K562 (cell line): Measurements from ENCODE around the gene GPR42. TPM values are rescaled to one million over a fixed set of nuclear protein-coding genes. Genes with fewer than 3 reads are reported as not detected.

Experiments
- ARNT ChIP-seq, 2 experiments: fragments of 450-650 bp; IDR thresholded peaks; 2 replicates each; pipeline ENCODE4 v1.6.1; 2016; ENCODE audit warnings: mild to moderate bottlenecking in 1 of 2
- BRD9 ChIP-seq: fragments of 450-650 bp; IDR thresholded peaks from 2 replicates; pipeline ENCODE4 v1.6.1; 2018; ENCODE audit warnings: low read depth; ENCODE audit not compliant: partially characterized antibody
- CREBBP ChIP-seq: IDR thresholded peaks from one replicate; pipeline ENCODE4 v1.6.1; 2012; ENCODE audit warnings: low read depth, mild to moderate bottlenecking, control low read depth, inconsistent platforms, low read length
- CREM ChIP-seq: IDR thresholded peaks from 2 replicates; pipeline ENCODE4 v1.6.1; 2014; ENCODE audit warnings: antibody characterized with exemption, low read depth
- CTCF ChIP-seq, 3 experiments: IDR thresholded peaks in 2 of 3; conservative IDR thresholded peaks in 1 of 3; 2 replicates each; pipeline ENCODE4 v1.5.1; 2011 to 2012; ENCODE audit warnings: low read length in 3 of 3, mild to moderate bottlenecking in 3 of 3, control low read depth in 2 of 3, improper control_type of control experiment in 1 of 3, inconsistent platforms in 1 of 3, low read depth in 1 of 3, mixed read lengths in 1 of 3, moderate library complexity in 1 of 3; ENCODE audit not compliant: insufficient read depth in 2 of 3
- FOXK1 ChIP-seq: sonication (generic); formaldehyde crosslinking; IDR thresholded peaks from 2 replicates; pipeline ENCODE4 v1.8.0; 2022; ENCODE audit warnings: missing genetic modification reagents, mild to moderate bottlenecking, borderline replicate concordance
- GABPB2 ChIP-seq: fragments of 250-450 bp; sonication (Bioruptor Pico); conservative IDR thresholded peaks from 2 replicates; pipeline ENCODE4 v1.5.1; 2021; ENCODE audit warnings: mild to moderate bottlenecking
- KAT2B ChIP-seq: IDR thresholded peaks from one replicate; pipeline ENCODE4 v1.6.1; 2012; ENCODE audit warnings: low read depth, mild to moderate bottlenecking, control low read depth, inconsistent platforms, low read length, moderate library complexity
- MAFG ChIP-seq: fragments of 450-650 bp; conservative IDR thresholded peaks from 2 replicates; pipeline ENCODE4 v1.6.1; 2016; ENCODE audit warnings: missing genetic modification characterization, missing compliant biosample characterization
- RAD21 ChIP-seq, 2 experiments: fragments of 250-450 bp in 1 of 2; fragments of 450-650 bp in 1 of 2; sonication (Bioruptor Pico) in 1 of 2; formaldehyde crosslinking in 1 of 2; IDR thresholded peaks in 1 of 2; conservative IDR thresholded peaks in 1 of 2; 2 replicates each; pipeline versions ENCODE4 v1.4.0 to v1.8.0; 2020 to 2022; ENCODE audit warnings: mild to moderate bottlenecking in 2 of 2, moderate library complexity in 1 of 2
- RCOR1 ChIP-seq, 2 experiments: IDR thresholded peaks; 2 replicates each; pipeline ENCODE4 v1.6.1; 2012; ENCODE audit warnings: low read depth in 2 of 2, low read length in 2 of 2, borderline replicate concordance in 1 of 2, improper control_type of control experiment in 1 of 2
- SIX5 ChIP-seq, 2 experiments: IDR thresholded peaks; 2 replicates each; pipeline ENCODE4 v1.6.1; 2011; ENCODE audit warnings: low read length in 2 of 2, borderline replicate concordance in 1 of 2, low read depth in 1 of 2, mild to moderate bottlenecking in 1 of 2, moderate library complexity in 1 of 2; ENCODE audit not compliant: insufficient read depth in 1 of 2
- THAP7 ChIP-seq: fragments of 250-450 bp; sonication (Bioruptor Pico); IDR thresholded peaks from 2 replicates; pipeline ENCODE4 v1.5.0; 2021
- THRAP3 ChIP-seq: fragments of 450-650 bp; IDR thresholded peaks from 2 replicates; pipeline ENCODE4 v1.6.1; 2016; ENCODE audit warnings: mild to moderate bottlenecking, inconsistent platforms, borderline replicate concordance
- U2AF1 ChIP-seq: fragments of 200-400 bp; formaldehyde crosslinking; optimal IDR thresholded peaks from 2 replicates; pipeline ENCODE3; 2017; ENCODE audit warnings: mild to moderate bottlenecking, low read depth, low read length, moderate library complexity
- ZNF778 ChIP-seq: fragments of 450-650 bp; formaldehyde crosslinking; IDR thresholded peaks from 2 replicates; pipeline ENCODE4 v1.4.0; 2020; ENCODE audit warnings: mild to moderate bottlenecking, moderate library complexity
- polyA plus RNA-seq, 8 experiments: library from polyadenylated mRNA; depleted of rRNA in 4 of 8; stranded (reverse) in 5 of 8; unstranded in 3 of 8; fragments of >200 nt; fragmentation: Nextera tagmentation in 2 of 8; fragmentation: Illumina TruSeq in 1 of 8; extraction: Ambion mirVana in 2 of 8; extraction: Trizol in 1 of 8; gene quantifications; 2 replicates each; pipeline versions ENCODE4 v1.2.1 to v1.2.3, GENCODE V29; 2011 to 2014; ENCODE audit warnings: inconsistent platforms in 1 of 8, missing spikeins in 1 of 8
- total RNA-seq, 7 experiments: library from RNA; depleted of rRNA in 6 of 7; stranded (reverse); fragments of >200 nt in 6 of 7; fragmentation: Illumina TruSeq in 2 of 7; extraction: Trizol in 2 of 7; gene quantifications; 2 replicates each; pipeline versions ENCODE4 v1.2.1 to v1.2.3, GENCODE V29; 2011 to 2021; ENCODE audit warnings: low replicate concordance in 1 of 7
- TF ChIP-seq, protein P1 (sequence below): fragments of 150-350 bp; IDR thresholded peaks from 2 replicates; pipeline ENCODE4 v1.6.1; 2014; ENCODE audit warnings: low read depth, mild to moderate bottlenecking, low read length, borderline replicate concordance
- TF ChIP-seq, protein P2 (sequence below): fragments of 450-650 bp; formaldehyde crosslinking; IDR thresholded peaks from 2 replicates; pipeline ENCODE4 v1.4.0; 2020; ENCODE audit warnings: mild to moderate bottlenecking, moderate library complexity
- TF ChIP-seq, protein P3 (sequence below): fragments of 450-650 bp; IDR thresholded peaks from 2 replicates; pipeline ENCODE4 v1.6.1; 2016; ENCODE audit warnings: missing biosample characterization, missing genetic modification characterization

GPR42 gene
- total and polyA plus RNA-seq, 9 of the 15 experiments (the other 6 are each of a cell fraction or from before 2014, with no cell fraction given) = not detected

DNA sequence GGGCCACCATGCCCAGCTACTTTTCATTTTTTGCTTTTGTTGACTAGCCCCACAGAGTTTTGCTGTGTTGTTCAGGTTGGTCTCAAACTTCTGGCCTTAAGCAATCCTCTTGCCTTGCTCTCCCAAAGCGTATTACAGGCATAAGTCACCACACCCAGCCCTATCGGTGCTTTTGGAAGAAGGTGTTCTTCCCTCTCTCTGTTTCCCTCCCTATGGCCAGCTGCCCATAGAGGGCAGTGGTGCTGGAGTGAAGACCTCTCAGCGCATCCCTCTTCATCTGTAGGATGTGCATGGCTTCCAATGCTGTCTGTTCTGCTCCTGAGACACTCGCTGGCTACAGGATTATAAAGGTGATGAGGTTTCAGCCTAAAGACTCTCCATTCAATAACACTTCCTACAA is 43.2 kb upstream of the GPR42 start (continued):
- TF ChIP-seq U2AF1 (no peak), CREBBP (no peak), CTCF (IDR thresholded peaks at IDR 0.05 in 2 of 3, conservative IDR thresholded peaks at IDR 0.05 in 1 of 3; ENCODE audit: insufficient read depth in 2 of 3, low read depth in 1 of 3, low read length in 3 of 3) (peak; percentile 79 to 80 (median 80)), KAT2B (no peak), RCOR1 (IDR thresholded peaks at IDR 0.05; ENCODE audit: borderline replicate concordance in 1 of 2, low read depth in 2 of 2, low read length in 2 of 2) (peak in 1 of 2 experiments; percentile 90; a peak in 3 of 4 replicates), BRD9 (no peak), FOXK1 (CRISPR knock-in tag) (no peak), ZNF778 (no peak), RAD21 (CRISPR knock-in tag; conservative IDR thresholded peaks at IDR 0.05 in 1 of 2, IDR thresholded peaks at IDR 0.05 in 1 of 2) (peak; percentile 22 to 69; a peak in 2 of 4 replicates), CREM (0 out of 2 replicates have a peak, but pooled peaks have one; percentile 25), THRAP3 (no peak), SIX5 (IDR thresholded peaks at IDR 0.05; ENCODE audit: borderline replicate concordance in 1 of 2, insufficient read depth in 1 of 2, low read depth in 1 of 2, low read length in 2 of 2) (no peak), THAP7 (CRISPR knock-in tag) (no peak), MAFG (no peak), GABPB2 (CRISPR knock-in tag) (no peak), ARNT (IDR thresholded peaks at IDR 0.05) (0 out of 4 replicates have a peak, but pooled peaks of 1 of the 2 experiments have one; percentile 27)
- TF ChIP-seq, protein P1, sequence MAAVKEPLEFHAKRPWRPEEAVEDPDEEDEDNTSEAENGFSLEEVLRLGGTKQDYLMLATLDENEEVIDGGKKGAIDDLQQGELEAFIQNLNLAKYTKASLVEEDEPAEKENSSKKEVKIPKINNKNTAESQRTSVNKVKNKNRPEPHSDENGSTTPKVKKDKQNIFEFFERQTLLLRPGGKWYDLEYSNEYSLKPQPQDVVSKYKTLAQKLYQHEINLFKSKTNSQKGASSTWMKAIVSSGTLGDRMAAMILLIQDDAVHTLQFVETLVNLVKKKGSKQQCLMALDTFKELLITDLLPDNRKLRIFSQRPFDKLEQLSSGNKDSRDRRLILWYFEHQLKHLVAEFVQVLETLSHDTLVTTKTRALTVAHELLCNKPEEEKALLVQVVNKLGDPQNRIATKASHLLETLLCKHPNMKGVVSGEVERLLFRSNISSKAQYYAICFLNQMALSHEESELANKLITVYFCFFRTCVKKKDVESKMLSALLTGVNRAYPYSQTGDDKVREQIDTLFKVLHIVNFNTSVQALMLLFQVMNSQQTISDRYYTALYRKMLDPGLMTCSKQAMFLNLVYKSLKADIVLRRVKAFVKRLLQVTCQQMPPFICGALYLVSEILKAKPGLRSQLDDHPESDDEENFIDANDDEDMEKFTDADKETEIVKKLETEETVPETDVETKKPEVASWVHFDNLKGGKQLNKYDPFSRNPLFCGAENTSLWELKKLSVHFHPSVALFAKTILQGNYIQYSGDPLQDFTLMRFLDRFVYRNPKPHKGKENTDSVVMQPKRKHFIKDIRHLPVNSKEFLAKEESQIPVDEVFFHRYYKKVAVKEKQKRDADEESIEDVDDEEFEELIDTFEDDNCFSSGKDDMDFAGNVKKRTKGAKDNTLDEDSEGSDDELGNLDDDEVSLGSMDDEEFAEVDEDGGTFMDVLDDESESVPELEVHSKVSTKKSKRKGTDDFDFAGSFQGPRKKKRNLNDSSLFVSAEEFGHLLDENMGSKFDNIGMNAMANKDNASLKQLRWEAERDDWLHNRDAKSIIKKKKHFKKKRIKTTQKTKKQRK = no peak
- TF ChIP-seq, protein P2, sequence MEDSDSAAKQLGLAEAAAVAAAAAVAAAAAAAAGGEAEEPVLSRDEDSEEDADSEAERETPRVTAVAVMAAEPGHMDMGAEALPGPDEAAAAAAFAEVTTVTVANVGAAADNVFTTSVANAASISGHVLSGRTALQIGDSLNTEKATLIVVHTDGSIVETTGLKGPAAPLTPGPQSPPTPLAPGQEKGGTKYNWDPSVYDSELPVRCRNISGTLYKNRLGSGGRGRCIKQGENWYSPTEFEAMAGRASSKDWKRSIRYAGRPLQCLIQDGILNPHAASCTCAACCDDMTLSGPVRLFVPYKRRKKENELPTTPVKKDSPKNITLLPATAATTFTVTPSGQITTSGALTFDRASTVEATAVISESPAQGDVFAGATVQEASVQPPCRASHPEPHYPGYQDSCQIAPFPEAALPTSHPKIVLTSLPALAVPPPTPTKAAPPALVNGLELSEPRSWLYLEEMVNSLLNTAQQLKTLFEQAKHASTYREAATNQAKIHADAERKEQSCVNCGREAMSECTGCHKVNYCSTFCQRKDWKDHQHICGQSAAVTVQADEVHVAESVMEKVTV (CRISPR knock-in tag) = no peak
- TF ChIP-seq, protein P3, sequence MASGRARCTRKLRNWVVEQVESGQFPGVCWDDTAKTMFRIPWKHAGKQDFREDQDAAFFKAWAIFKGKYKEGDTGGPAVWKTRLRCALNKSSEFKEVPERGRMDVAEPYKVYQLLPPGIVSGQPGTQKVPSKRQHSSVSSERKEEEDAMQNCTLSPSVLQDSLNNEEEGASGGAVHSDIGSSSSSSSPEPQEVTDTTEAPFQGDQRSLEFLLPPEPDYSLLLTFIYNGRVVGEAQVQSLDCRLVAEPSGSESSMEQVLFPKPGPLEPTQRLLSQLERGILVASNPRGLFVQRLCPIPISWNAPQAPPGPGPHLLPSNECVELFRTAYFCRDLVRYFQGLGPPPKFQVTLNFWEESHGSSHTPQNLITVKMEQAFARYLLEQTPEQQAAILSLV (tag) = no peak
